BLaER1 (cell line): ENCODE data around the gene PCDHB14.
"Not testable (repeated sequence)": the region's sequence is repeated elsewhere in the genome, so short reads cannot be mapped to it uniquely, and the experiment has no call there.

Experiments used
- H3K27ac ChIP-seq: shearing (Covaris generic); formaldehyde crosslinking; 2 replicates; pipeline ENCODE4 v1.8.1; 2022
- H3K27me3 ChIP-seq: shearing (Covaris generic); formaldehyde crosslinking; 2 replicates; pipeline ENCODE4 v1.8.1; 2022
- H3K36me3 ChIP-seq: shearing (Covaris generic); formaldehyde crosslinking; 2 replicates; pipeline ENCODE4 v1.8.1; 2022
- H3K4me1 ChIP-seq: shearing (Covaris generic); formaldehyde crosslinking; 2 replicates; pipeline ENCODE4 v1.8.1; 2022
- H3K4me2 ChIP-seq: shearing (Covaris generic); formaldehyde crosslinking; 2 replicates; pipeline ENCODE4 v1.8.1; 2022
- H3K4me3 ChIP-seq: shearing (Covaris generic); formaldehyde crosslinking; 2 replicates; pipeline ENCODE4 v1.8.1; 2022
- H3K9ac ChIP-seq: shearing (Covaris generic); formaldehyde crosslinking; 2 replicates; pipeline ENCODE4 v1.8.1; 2022
- H3K9me3 ChIP-seq: shearing (Covaris generic); formaldehyde crosslinking; 2 replicates; pipeline ENCODE4 v1.8.1; 2022
- H4K20me1 ChIP-seq: shearing (Covaris generic); formaldehyde crosslinking; 2 replicates; pipeline ENCODE4 v1.8.1; 2022
- Cebpa-rat ChIP-seq: shearing (Covaris generic); IDR thresholded peaks from 2 replicates; pipeline ENCODE4 v1.8.1; 2022

PCDHB14 gene

GRCh38 chr5:141186897-141187512 lies 36.1 kb upstream of the PCDHB14 start, which contains the start of gene PCDHB9:
Gene PCDHB9, plus strand, starts transcription at chr5:141187161. Its CDS starts 158 bp downstream, at chr5:141187319.
- H3K27me3 ChIP-seq = no peaks in the 10 kb centered on the region
- peaks cover 55% of the 10 kb centered on the region for H3K9me3 ChIP-seq
- no peak within 1 kb of the TSS for H3K9ac ChIP-seq
- H3K36me3 ChIP-seq = no peaks in the 10 kb centered on the region
- no peaks in the 10 kb centered on the region for H4K20me1 ChIP-seq
- no peaks in the 10 kb centered on the region for H3K4me1 ChIP-seq
- no peak within 1 kb of the TSS for H3K27ac ChIP-seq
- H3K4me2 ChIP-seq = no peak within 1 kb of the TSS
- peak within 1 kb of the TSS; percentile 57 for H3K4me3 ChIP-seq
- no peak for TF ChIP-seq Cebpa-rat

GRCh38 chr5:141188682-141189081 lies 34.5 kb upstream of the PCDHB14 start:
- H3K9ac ChIP-seq, H3K4me1 ChIP-seq, H4K20me1 ChIP-seq, H3K4me2 ChIP-seq, H3K27ac ChIP-seq, H3K27me3 ChIP-seq, H3K36me3 ChIP-seq, H3K4me3 ChIP-seq: not testable (repeated sequence)
- H3K9me3 ChIP-seq = peaks cover 54% of the 10 kb centered on the region

- not testable (repeated sequence) for H3K4me3 ChIP-seq, H3K9ac ChIP-seq, H3K4me2 ChIP-seq, H3K27me3 ChIP-seq, H3K36me3 ChIP-seq, H3K4me1 ChIP-seq, H3K27ac ChIP-seq, H4K20me1 ChIP-seq
- H3K9me3 ChIP-seq = peaks cover 52% of the 10 kb centered on the region
Observed at GRCh38 chr5:141189131-141189530, 34.0 kb upstream of the PCDHB14 start.

- no peak within 1 kb of the TSS for H3K4me3 ChIP-seq
- H3K9me3 ChIP-seq = peaks cover 61% of the 10 kb centered on the region
- no peak within 1 kb of the TSS for H3K27ac ChIP-seq
- no peaks in the 10 kb centered on the region for H4K20me1 ChIP-seq
- no peaks in the 10 kb centered on the region for H3K36me3 ChIP-seq
- no peak within 1 kb of the TSS for H3K4me2 ChIP-seq
- no peak for TF ChIP-seq Cebpa-rat
- H3K27me3 ChIP-seq = no peaks in the 10 kb centered on the region
- H3K9ac ChIP-seq = no peak within 1 kb of the TSS
- H3K4me1 ChIP-seq = no peaks in the 10 kb centered on the region
Observed at GRCh38 chr5:141192110-141192725, 30.9 kb upstream of the PCDHB14 start, which contains the start of gene PCDHB10. Gene PCDHB10, plus strand, starts transcription at chr5:141192353. Its CDS starts 200 bp downstream, at chr5:141192553.

- not testable (repeated sequence) for H3K27ac ChIP-seq, H3K4me2 ChIP-seq, H3K4me1 ChIP-seq, H3K4me3 ChIP-seq, H4K20me1 ChIP-seq, H3K27me3 ChIP-seq, H3K36me3 ChIP-seq, H3K9ac ChIP-seq
- H3K9me3 ChIP-seq = peaks cover 57% of the 10 kb centered on the region
Observed at GRCh38 chr5:141194332-141194731, 28.8 kb upstream of the PCDHB14 start.

- Histone ChIP-seq H3K4me1 (no peaks in the 10 kb centered on the region), H3K9me3 (peaks cover 68% of the 10 kb centered on the region), H3K27me3 (no peaks in the 10 kb centered on the region), H3K4me2 (no peak overlapping the region), H3K4me3 (no peak overlapping the region), H3K9ac (no peak overlapping the region), H3K27ac (no peak overlapping the region), H4K20me1 (no peaks in the 10 kb centered on the region), H3K36me3 (no peaks in the 10 kb centered on the region)
- TF ChIP-seq Cebpa-rat = no peak
Observed at GRCh38 chr5:141196363-141196762, 26.8 kb upstream of the PCDHB14 start.

- no peak within 1 kb of the TSS for H3K4me2 ChIP-seq
- no peak within 1 kb of the TSS for H3K9ac ChIP-seq
- no peaks in the 10 kb centered on the region for H3K36me3 ChIP-seq
- no peaks in the 10 kb centered on the region for H3K4me1 ChIP-seq
- peaks cover 63% of the 10 kb centered on the region for H3K9me3 ChIP-seq
- no peaks in the 10 kb centered on the region for H4K20me1 ChIP-seq
- no peaks in the 10 kb centered on the region for H3K27me3 ChIP-seq
- no peak within 1 kb of the TSS for H3K27ac ChIP-seq
- no peak within 1 kb of the TSS for H3K4me3 ChIP-seq
- TF ChIP-seq Cebpa-rat = no peak
Observed at GRCh38 chr5:141199359-141200235, 23.5 kb upstream of the PCDHB14 start, which contains the start of gene PCDHB11. Gene PCDHB11, plus strand, starts transcription at chr5:141199627. Its CDS starts 148 bp downstream, at chr5:141199775.

GRCh38 chr5:141201126-141201525 lies 22.0 kb upstream of the PCDHB14 start:
- not testable (repeated sequence) for H4K20me1 ChIP-seq, H3K27me3 ChIP-seq, H3K4me2 ChIP-seq, H3K4me1 ChIP-seq, H3K36me3 ChIP-seq, H3K4me3 ChIP-seq, H3K9ac ChIP-seq, H3K27ac ChIP-seq
- H3K9me3 ChIP-seq = peaks cover 58% of the 10 kb centered on the region

GRCh38 chr5:141201646-141202045 lies 21.5 kb upstream of the PCDHB14 start:
- H3K4me2 ChIP-seq, H4K20me1 ChIP-seq, H3K36me3 ChIP-seq, H3K4me1 ChIP-seq, H3K27me3 ChIP-seq, H3K9ac ChIP-seq, H3K4me3 ChIP-seq, H3K27ac ChIP-seq: not testable (repeated sequence)
- H3K9me3 ChIP-seq = peaks cover 53% of the 10 kb centered on the region

- H3K4me1 ChIP-seq = no peaks in the 10 kb centered on the region
- H3K4me2 ChIP-seq = no peak within 1 kb of the TSS
- H3K27ac ChIP-seq = no peak within 1 kb of the TSS
- H3K9ac ChIP-seq = no peak within 1 kb of the TSS
- no peaks in the 10 kb centered on the region for H3K27me3 ChIP-seq
- H3K36me3 ChIP-seq = no peaks in the 10 kb centered on the region
- H3K4me3 ChIP-seq = no peak within 1 kb of the TSS
- peaks cover 26% of the 10 kb centered on the region for H3K9me3 ChIP-seq
- H4K20me1 ChIP-seq = no peaks in the 10 kb centered on the region
- no peak for TF ChIP-seq Cebpa-rat
Observed at GRCh38 chr5:141208478-141208877, 14.7 kb upstream of the PCDHB14 start, which contains the start of gene PCDHB12. Gene PCDHB12, plus strand, starts transcription at chr5:141208719. Its CDS starts 189 bp downstream, at chr5:141208908.

- not testable (repeated sequence) for H3K27me3 ChIP-seq, H3K9ac ChIP-seq, H3K27ac ChIP-seq, H4K20me1 ChIP-seq, H3K4me2 ChIP-seq, H3K36me3 ChIP-seq, H3K4me1 ChIP-seq, H3K4me3 ChIP-seq
- peaks cover 35% of the 10 kb centered on the region for H3K9me3 ChIP-seq
Observed at GRCh38 chr5:141210281-141210680, 12.9 kb upstream of the PCDHB14 start.

GRCh38 chr5:141210849-141211248 lies 12.3 kb upstream of the PCDHB14 start:
- not testable (repeated sequence) for H4K20me1 ChIP-seq, H3K4me2 ChIP-seq, H3K4me3 ChIP-seq, H3K4me1 ChIP-seq, H3K36me3 ChIP-seq, H3K27ac ChIP-seq, H3K9ac ChIP-seq, H3K27me3 ChIP-seq
- peaks cover 39% of the 10 kb centered on the region for H3K9me3 ChIP-seq

- not testable (repeated sequence) for H3K27me3 ChIP-seq, H3K36me3 ChIP-seq, H3K4me2 ChIP-seq, H3K9ac ChIP-seq, H3K4me3 ChIP-seq, H3K27ac ChIP-seq, H4K20me1 ChIP-seq, H3K4me1 ChIP-seq
- H3K9me3 ChIP-seq = peaks cover 46% of the 10 kb centered on the region
Observed at GRCh38 chr5:141213656-141214339, 9.3 kb upstream of the PCDHB14 start, which contains the start of gene PCDHB13. Gene PCDHB13, plus strand, starts transcription at chr5:141213919. Its CDS starts 205 bp downstream, at chr5:141214124.
